Regular cardiac myocyte (primary cell): Measurements from ENCODE around the gene PGD. TPM values are rescaled to one million over a fixed set of nuclear protein-coding genes. Genes with fewer than 3 reads are reported as not detected.

ENCODE experiments used
- total RNA-seq: library from RNA; depleted of rRNA; stranded (reverse); fragments of >200 nt; gene quantifications from 2 replicates; pipeline ENCODE4 v1.2.3, GENCODE V29; 2014

PGD gene
- total RNA-seq: 45.4 and 140 TPM in 2 replicates

DNA sequence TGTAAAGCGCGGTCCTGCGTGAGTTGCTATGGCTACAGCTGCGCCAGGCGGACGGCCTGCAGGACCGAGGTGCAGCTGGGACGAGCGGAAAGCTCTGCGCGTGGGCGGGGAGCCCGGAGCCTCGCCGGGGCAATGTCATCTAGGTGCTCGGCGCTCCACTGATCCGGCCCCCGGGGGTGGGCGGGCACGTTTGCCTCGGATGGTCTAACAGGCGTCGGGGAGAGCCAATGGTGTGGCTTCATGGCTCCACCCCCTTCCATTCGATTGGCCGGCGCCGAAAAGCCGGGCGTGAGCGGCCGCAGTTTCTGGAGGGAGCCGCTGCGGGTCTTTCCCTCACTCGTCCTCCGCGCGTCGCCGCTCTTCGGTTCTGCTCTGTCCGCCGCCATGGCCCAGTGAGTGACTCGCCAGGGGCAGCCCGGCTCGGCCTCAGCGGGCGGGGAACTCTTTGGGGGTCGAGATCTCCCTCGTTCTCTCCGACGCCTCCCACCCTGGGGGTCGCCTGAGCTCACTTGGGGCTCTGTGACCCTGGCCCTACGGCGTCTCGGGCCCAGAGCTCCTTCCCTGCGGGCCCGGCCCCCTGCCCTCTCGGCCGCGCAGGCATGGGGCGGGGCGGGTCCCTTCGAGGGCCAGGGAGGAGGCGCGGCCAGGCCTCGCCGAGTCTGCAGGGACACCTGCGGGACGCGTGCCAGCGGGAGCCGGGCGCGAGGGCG, at the start of gene PGD:
Gene PGD, plus strand, starts transcription at position 331 of the 710 bp plus-strand sequence. Its CDS starts 54 bp downstream, at position 385.

GRCh38 chr1:10430216-10431069, 31.6 kb downstream of the PGD start, which contains the start of gene CENPS:
Gene CENPS (plus strand): TSS chr1:10430433. CDS start chr1:10430518, 85 bp downstream.

GRCh38 chr1:10449751-10450150, 50.9 kb downstream of the PGD start, which contains the start of gene CORT:
Gene CORT (plus strand): TSS chr1:10450031. CDS start chr1:10450224, 193 bp downstream.

Other genes with a start within 250 kb of the PGD start
- 25.1 and 26.5 TPM in 2 replicates for gene KIF1B, start 188.5 kb upstream of the PGD start, total RNA-seq
- 9.9 and 25.3 TPM in 2 replicates for gene CENPS, start 31.4 kb downstream of the PGD start, total RNA-seq
- not detected in 2 replicates for gene CORT, start 51.0 kb downstream of the PGD start, total RNA-seq
- 37.2 and 54.1 TPM in 2 replicates for gene DFFA, start 73.5 kb downstream of the PGD start, total RNA-seq
- gene PEX14, start 75.9 kb downstream of the PGD start, total RNA-seq: 10.4 and 13.6 TPM in 2 replicates